OCI-LY1 (cell line): ENCODE data around the gene GPI.

Source experiments
- H2AFZ ChIP-seq: fragments of 200-600 bp; sonication (generic), shearing (Covaris generic); 2 replicates; pipeline ENCODE4 v1.6.0; 2014; ENCODE audit warnings: antibody characterized with exemption, mild to moderate bottlenecking, low read length
- H3F3A ChIP-seq: fragments of 200-600 bp; sonication (generic), shearing (Covaris generic); 2 replicates; pipeline ENCODE4 v1.6.0; 2014; ENCODE audit warnings: mild to moderate bottlenecking, antibody characterized with exemption, low read length, moderate library complexity; ENCODE audit not compliant: insufficient read depth
- H3K27ac ChIP-seq: fragments of 200-600 bp; sonication (generic); 2 replicates; pipeline ENCODE4 v1.5.1; 2014; ENCODE audit warnings: low read length, mixed run types, mild to moderate bottlenecking, low read depth; ENCODE audit not compliant: poor library complexity, severe bottlenecking
- H3K27me3 ChIP-seq: fragments of 200-600 bp; sonication (generic); 2 replicates; pipeline ENCODE4 v1.6.0; 2014; ENCODE audit warnings: antibody characterized with exemption, mild to moderate bottlenecking, low read length, moderate library complexity; ENCODE audit not compliant: insufficient read depth
- H3K36me3 ChIP-seq: fragments of 200-600 bp; sonication (generic); 2 replicates; pipeline ENCODE4 v1.6.1; 2014; ENCODE audit warnings: mild to moderate bottlenecking, antibody characterized with exemption, low read length, moderate library complexity, mixed read lengths; ENCODE audit not compliant: insufficient read depth
- H3K4me1 ChIP-seq: fragments of 200-600 bp; sonication (generic); 2 replicates; pipeline ENCODE4 v1.5.1; 2014; ENCODE audit warnings: mild to moderate bottlenecking, low read length, moderate library complexity; ENCODE audit not compliant: insufficient read depth, severe bottlenecking
- H3K4me2 ChIP-seq: fragments of 200-600 bp; sonication (generic), shearing (Covaris generic); 2 replicates; pipeline ENCODE4 v1.6.1; 2014; ENCODE audit warnings: low read length
- H3K4me3 ChIP-seq: fragments of 200-600 bp; sonication (generic); 2 replicates; pipeline ENCODE4 v1.5.1; 2014; ENCODE audit warnings: low read length, low read depth, mild to moderate bottlenecking, mixed read lengths; ENCODE audit not compliant: poor library complexity, severe bottlenecking
- H3K79me2 ChIP-seq: fragments of 200-600 bp; shearing (Covaris generic); 2 replicates; pipeline ENCODE4 v1.6.1; 2016; ENCODE audit warnings: mixed run types, low read length, mixed read lengths; ENCODE audit not compliant: insufficient read depth
- H3K9ac ChIP-seq: fragments of 200-600 bp; sonication (generic), shearing (Covaris generic); 2 replicates; pipeline ENCODE4 v1.6.1; 2014; ENCODE audit warnings: mild to moderate bottlenecking, low read length, mixed read lengths
- H3K9me2 ChIP-seq: fragments of 200-600 bp; sonication (generic), shearing (Covaris generic); 2 replicates; pipeline ENCODE4 v1.6.1; 2014; ENCODE audit warnings: low read depth, mild to moderate bottlenecking, low read length, mixed read lengths
- H3K9me3 ChIP-seq: fragments of 200-600 bp; shearing (Covaris generic); 2 replicates; pipeline ENCODE4 v1.6.1; 2014; ENCODE audit warnings: low read length, mixed read lengths
- H4K20me1 ChIP-seq: fragments of 200-600 bp; sonication (generic), shearing (Covaris generic); 2 replicates; pipeline ENCODE4 v1.6.0; 2016; ENCODE audit warnings: mild to moderate bottlenecking, low read length; ENCODE audit not compliant: insufficient read depth
- CTCF ChIP-seq: fragments of 200-600 bp; sonication (generic), shearing (Covaris generic); IDR thresholded peaks from 2 replicates; pipeline ENCODE4 v1.5.1; 2017; ENCODE audit warnings: mild to moderate bottlenecking, antibody characterized with exemption, low read length, moderate library complexity, mixed read lengths
- EZH2 ChIP-seq: fragments of 200-600 bp; sonication (generic), shearing (Covaris generic); IDR thresholded peaks from 2 replicates; pipeline ENCODE4 v1.8.0; 2017; ENCODE audit warnings: borderline replicate concordance, mixed run types, mild to moderate bottlenecking, antibody characterized with exemption, low read length, moderate library complexity, mixed read lengths

Gene GPI

DNA sequence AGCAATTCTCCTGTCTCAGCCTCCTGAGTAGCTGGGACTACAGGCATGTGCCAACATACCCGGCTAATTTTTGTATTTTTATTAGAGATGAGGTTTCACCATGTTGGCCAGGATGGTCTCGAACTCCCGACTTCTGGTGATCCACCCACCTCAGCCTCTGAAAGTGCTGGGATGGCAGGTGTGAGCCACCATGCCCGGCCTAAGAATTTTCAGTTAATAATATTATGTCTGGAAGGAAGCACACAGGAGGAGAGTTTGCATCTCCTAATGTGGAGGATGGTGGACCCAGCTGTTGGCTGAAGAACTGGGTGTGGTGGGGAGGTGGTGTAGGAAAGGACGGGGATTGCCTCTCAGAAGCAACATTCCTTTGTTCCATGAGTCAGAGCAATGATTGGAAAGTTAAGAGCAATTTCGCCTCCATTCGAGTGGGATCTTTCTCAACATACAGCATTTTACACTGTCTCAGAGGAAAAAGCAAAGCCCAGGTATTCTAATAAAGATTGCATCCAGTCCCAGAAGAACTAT, 51.1 kb downstream of the GPI start:
- Histone ChIP-seq H3K4me2 (no peak overlapping the region), H3K9me3 (no peaks in the 10 kb centered on the region), H3K4me1 (no peaks in the 10 kb centered on the region), H2AFZ (no peak overlapping the region), H3K36me3 (peaks cover 92% of the 10 kb centered on the region), H3F3A (no peaks in the 10 kb centered on the region), H4K20me1 (no peaks in the 10 kb centered on the region), H3K9ac (no peak overlapping the region), H3K27ac (no peak overlapping the region), H3K4me3 (no peak overlapping the region), H3K9me2 (no peaks in the 10 kb centered on the region), H3K79me2 (0 out of 2 replicates have a peak, but pooled peaks cover 9% of the 10 kb centered on the region), H3K27me3 (no peaks in the 10 kb centered on the region)
- no peak for TF ChIP-seq CTCF
- TF ChIP-seq EZH2: no peak

- H3K79me2 ChIP-seq: 0 out of 2 replicates have a peak, but pooled peaks cover 9% of the 10 kb centered on the region
- H3K4me1 ChIP-seq: no peaks in the 10 kb centered on the region
- H3K9me3 ChIP-seq: no peaks in the 10 kb centered on the region
- no peak overlapping the region for H3K4me2 ChIP-seq
- H3K36me3 ChIP-seq: peaks cover 93% of the 10 kb centered on the region
- H3K27me3 ChIP-seq: no peaks in the 10 kb centered on the region
- H3K9ac ChIP-seq: no peak overlapping the region
- H3K27ac ChIP-seq: no peak overlapping the region
- no peak overlapping the region for H2AFZ ChIP-seq
- H3F3A ChIP-seq: no peaks in the 10 kb centered on the region
- no peak overlapping the region for H3K4me3 ChIP-seq
- no peaks in the 10 kb centered on the region for H3K9me2 ChIP-seq
- H4K20me1 ChIP-seq: no peaks in the 10 kb centered on the region
- TF ChIP-seq EZH2 (no peak), CTCF (no peak)
Observed at GRCh38 chr19:34418300-34418699, 53.3 kb downstream of the GPI start.

GRCh38 chr19:34426096-34426661, 61.2 kb downstream of the GPI start:
- Histone ChIP-seq H3K36me3 (peaks cover 45% of the 10 kb centered on the region), H3K9ac (no peak overlapping the region), H3K4me1 (peaks cover 24% of the 10 kb centered on the region), H2AFZ (no peak overlapping the region), H3K27ac (peak overlapping the region; percentile 39), H3K9me3 (no peaks in the 10 kb centered on the region), H4K20me1 (no peaks in the 10 kb centered on the region), H3K27me3 (no peaks in the 10 kb centered on the region), H3K4me3 (no peak overlapping the region), H3K79me2 (peaks cover 29% of the 10 kb centered on the region), H3F3A (no peaks in the 10 kb centered on the region; the same call in 1 of the 2 replicates), H3K9me2 (no peaks in the 10 kb centered on the region), H3K4me2 (no peak overlapping the region)
- TF ChIP-seq EZH2: no peak
- TF ChIP-seq CTCF: no peak
